Stimulated activated CD8-positive, alpha-beta memory T cell treated with anti-CD3 and anti-CD28 coated beads, Interleukin-4, amount 100 ng/mL, for 24 hours (primary cell): ENCODE measurements around the gene CCNK.
A peak's percentile ranks its signal among the peaks of the same experiment; 100 is the strongest.

ENCODE experiments used
- DNase-seq: peaks from one replicate; pipeline ENCODE4 v3.0.0-alpha.2; 2020; ENCODE audit warnings: low read depth

Gene CCNK

GRCh38 chr14:99466758-99467157 is 14.5 kb upstream of the CCNK start:
- DNase-seq, result no peak

GRCh38 chr14:99467336-99468078 is 13.7 kb upstream of the CCNK start:
- DNase-seq, result no peak

DNA sequence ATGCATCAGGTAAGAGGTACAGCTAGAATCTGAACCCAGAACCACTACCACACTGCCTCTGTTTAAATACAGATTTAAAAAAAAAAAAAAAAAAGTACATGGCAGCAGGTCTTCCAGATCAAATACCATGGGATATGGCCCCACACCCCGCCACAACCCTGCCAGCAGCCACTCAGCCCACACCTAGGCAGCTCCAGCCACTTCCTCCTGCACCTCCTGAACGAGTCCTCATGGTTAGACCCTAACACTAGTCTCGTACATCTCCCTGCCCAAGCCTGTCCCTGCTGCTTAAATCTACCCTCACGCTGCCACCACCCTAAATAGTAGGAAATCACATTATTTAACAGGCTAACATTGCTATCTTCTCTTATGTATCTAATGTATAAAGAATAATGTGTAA is 13.1 kb upstream of the CCNK start:
- no peak for DNase-seq

DNA sequence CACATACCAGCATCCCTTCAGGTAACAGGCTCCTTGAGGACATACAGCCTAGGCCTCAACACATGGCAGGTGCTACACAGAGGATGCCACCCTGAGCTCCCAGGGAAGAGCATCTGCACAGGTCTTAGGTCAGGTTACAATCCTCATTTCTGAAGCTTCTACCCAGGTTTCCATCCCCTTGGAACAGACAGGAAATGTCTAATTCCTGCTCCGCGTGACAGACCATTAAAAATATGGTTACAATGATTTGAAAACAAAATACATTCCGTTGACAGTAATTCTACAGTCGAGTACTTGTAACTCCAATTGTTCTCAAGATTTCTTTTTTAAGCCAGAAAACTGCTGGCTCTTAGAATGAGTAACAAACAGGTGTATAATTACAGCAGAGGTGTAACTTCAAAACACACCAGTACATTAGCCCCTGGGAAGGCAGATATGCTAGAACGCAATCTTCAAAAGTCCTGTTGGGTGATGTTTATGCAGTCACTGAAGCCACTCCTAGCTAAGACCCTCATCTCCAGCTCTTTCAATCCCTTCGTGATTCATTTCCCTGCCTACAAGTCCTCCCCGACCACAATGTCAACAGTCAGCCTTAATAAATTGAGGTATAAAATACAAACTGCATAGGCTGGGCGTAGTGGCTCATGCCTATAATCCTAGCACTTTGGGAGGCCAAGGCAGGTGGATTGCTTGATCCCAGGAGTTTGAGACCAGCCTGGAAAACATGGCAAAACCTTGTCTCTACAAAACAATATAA is 12.2 kb upstream of the CCNK start:
- DNase-seq, result no peak

GRCh38 chr14:99471731-99472130 is 9.5 kb upstream of the CCNK start:
- no peak for DNase-seq

DNA sequence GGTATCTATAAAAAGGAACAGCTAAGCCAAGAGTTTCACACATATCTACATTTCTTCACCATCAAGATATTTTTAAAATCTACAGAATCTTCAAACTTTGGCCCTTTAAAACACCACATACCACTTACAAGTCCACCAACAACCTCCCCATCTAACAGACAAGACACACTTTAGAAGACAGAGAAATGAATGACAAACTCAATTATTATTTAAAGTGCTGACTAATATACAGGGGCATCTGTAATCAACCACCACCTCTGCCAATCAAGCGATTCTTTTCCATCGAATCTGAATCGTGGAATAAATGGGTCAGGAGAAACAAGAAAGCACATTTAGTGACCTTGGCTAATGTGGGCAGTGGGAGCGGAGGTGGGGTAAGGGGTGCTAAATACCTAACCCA is 8.3 kb upstream of the CCNK start:
- DNase-seq, result no peak

DNA sequence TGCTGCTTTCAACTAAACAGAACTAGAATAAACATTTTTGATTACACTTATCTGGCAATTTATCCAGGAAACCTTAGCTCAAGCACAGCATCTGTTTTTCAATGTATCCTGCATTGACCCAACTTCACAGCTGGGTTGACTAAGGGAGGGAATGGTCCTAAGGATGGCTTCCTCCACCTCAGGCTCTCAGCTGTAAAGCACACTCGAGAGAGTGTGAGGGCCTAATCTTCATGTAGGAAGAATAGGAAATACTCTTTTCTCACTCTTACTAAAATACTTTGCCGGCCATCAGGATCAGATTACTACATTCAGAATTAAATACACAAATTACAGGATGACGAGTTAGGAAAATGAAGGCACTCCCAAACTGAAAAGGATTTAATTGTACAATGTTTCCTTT is 7.8 kb upstream of the CCNK start:
- DNase-seq, result no peak

GRCh38 chr14:99475179-99475578 is 6.0 kb upstream of the CCNK start:
- DNase-seq, result no peak

DNA sequence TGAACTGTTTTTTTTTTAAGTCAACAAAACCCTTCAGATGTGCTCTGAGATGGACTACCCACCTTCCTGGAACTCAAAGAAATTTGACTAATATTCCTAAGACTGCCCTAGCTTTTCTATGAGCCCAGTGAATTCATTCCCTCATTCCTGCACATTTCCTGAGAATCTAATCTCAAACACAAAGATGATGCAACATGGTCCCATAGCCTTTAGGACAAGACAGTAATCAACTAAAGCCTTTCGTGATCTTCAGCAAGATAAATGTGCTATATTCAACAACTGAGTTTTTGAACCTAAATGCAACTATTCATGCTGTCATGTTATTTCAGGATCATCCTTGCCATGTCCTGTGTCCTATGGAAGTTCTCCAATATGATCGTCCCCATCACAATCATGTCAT is 5.5 kb upstream of the CCNK start:
- DNase-seq, result no peak

GRCh38 chr14:99476864-99477263 is 4.3 kb upstream of the CCNK start:
- DNase-seq, result no peak

DNA sequence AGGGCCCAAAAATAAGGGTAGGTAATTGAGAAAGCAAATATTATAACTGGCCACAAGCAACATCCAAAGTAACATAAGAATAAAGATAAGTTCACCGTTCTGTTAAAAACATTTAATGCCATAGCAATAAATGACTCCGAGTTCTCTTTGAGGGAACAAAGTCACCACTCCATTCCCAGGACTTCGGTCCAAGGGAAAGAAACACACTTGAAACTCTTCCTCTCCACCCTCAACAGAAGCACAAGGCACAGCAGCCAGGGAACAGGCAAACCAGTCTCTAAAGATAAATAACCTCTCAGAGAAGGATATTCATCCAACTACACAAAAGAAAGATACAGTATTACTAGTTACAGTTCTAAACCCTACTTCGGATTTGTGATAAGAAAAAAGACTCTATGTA is 3.1 kb upstream of the CCNK start:
- no peak for DNase-seq

- no peak for DNase-seq
Measured at GRCh38 chr14:99479160-99479905, 1.9 kb upstream of the CCNK start.

DNA sequence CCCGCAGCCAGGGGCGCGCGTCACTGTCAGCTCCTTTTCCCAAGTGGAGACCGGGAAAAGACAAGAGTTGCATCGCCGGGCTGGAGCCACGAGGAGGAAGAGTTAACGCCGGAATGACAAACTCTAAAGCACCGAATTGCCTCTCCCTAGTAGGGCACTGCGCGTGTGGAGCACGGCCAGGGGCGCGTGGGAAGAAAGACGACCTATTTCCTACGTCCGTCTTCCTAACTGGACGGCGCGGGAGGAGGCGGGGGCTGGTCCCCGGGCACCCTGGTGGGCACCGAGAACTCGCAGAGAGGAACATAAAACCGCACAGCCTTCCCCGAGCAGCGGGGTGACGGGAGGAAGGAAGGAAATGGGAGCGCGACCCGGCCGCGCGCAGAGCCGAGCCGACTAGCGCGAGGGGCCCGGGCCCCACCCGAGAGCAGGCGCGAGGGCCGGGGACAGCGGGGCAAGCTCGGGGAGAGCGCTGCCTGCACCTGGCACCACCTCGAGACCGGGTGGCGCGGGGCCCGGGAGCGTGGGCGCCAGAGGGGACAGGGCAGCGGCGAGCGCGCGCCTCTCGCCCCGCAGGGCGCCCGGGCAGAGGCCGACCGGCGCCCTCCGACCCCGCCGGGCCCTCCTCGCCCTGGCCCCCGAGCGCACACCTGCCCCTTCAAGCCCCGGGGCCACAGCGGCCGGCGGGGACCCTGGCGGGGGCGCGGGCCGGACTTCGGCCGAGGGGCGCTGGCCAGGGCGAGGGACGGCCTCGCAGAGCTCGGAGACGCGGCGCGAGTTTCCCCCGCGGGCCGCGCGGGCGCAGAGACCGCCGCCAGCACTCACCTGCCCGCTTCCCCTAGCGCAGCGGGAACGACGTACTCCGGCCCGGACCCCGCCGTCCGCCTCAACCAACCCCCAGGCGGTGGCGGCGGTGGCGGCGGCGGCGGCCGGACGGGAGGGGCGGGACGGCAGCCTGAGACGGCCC is 1.0 kb upstream of the CCNK start, which contains the start of gene SETD3:
Gene SETD3, minus strand, starts transcription at position 954 of the 964 bp plus-strand sequence. CDS start 15,054 bp downstream, outside the sequence.
- peak; percentile 31 for DNase-seq

DNA sequence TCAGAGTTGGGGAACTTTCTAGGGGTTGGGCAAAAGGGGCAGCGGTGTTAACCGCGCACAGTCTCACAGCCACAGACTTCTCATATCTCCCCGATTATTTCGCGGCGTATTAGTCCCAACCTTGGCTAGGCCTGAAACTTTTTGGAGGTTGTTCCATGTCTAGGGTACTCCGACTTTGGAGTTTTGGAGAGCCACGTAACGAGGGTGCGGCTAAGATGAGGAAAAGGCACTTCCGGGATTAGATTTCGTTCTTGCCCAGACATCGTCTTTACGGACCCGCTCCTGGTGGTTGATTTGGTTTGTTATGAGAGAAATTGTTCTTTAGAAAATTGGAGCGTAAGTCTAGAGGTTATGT is 513 bp downstream of the CCNK start:
- DNase-seq, result no peak

DNA sequence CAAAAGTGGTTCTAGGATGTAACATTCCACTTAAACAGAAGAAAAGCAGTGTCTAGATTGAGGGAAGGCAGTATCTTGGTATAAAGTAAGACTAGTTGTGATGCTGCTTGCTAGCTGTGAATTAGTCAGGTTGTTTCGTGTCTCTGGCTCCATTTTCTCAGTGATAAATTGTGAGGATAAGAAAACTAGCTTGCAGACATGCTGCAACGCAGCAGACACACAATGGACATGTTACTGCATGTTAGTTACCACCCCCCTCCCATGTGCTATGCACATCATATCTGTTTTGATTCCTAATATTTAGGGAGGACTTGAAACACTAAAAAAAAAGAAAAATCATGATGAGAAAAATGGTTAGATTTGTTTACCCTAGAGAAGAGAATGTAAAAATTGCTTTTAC is 2.9 kb downstream of the CCNK start:
- no peak for DNase-seq

GRCh38 chr14:99497341-99497740 is 16.1 kb downstream of the CCNK start:
- no peak for DNase-seq

GRCh38 chr14:99497894-99498293 is 16.7 kb downstream of the CCNK start:
- no peak for DNase-seq

- DNase-seq, result no peak
Measured at GRCh38 chr14:99502989-99503421, 21.8 kb downstream of the CCNK start.

- DNase-seq, result no peak
Measured at GRCh38 chr14:99503848-99504453, 22.7 kb downstream of the CCNK start.

GRCh38 chr14:99505089-99505488 is 23.9 kb downstream of the CCNK start:
- DNase-seq, result no peak

GRCh38 chr14:99506276-99506675 is 25.1 kb downstream of the CCNK start:
- no peak for DNase-seq
